NCI-H1930 (cell line): ENCODE results near the gene KDM4B.

Experiments
- DNase-seq, 2 experiments: peaks; one replicate each; lab custom pipeline; 2025; lab: John Stamatoyannopoulos, UW

Gene KDM4B

DNA sequence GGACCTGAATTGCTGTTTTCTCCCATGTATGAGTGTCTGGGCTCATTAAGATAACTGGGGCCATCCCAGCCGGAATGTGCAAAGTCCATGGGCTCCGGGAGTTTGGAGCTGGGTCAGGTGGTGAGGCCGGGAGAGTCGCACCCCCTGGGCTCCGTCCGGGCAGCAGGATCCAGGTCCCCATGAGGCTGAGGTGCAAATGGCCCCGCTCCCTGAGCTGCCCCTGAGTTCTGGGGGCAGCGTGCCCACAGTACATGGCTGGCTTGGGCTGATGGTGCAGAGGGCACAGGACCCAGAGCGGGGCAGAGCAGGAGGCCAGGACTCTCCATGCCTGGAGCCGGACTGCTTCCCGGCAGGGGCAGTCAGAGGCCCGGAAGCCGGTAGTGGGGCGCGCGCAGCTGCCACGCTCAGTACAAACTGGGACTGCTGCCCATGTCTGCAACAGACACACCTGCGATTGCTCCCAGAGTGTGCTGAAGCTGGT lies 136.0 kb downstream of the KDM4B start:
- DNase-seq, result no peak

- DNase-seq, result no peak
Observed at GRCh38 chr19:5106191-5106726, 137.3 kb downstream of the KDM4B start.

DNA sequence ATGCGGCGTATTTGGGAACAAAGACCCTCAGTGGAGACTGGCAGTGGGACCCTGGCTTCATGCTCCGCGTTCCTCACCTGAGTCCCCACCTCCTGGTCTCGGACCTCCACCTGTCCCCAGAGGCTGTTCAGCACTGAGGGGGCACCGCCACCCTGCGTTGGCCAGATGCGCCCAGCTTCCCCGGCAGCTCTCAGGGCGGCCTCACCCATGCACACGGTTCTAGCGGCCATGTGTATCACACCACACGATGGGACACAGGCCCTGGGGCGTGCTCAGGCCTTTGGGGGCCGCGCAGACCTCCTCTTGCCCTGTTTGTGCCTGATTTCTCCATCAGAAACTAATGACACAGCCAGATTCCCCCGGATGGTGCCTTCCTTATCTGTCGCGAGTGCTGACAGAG lies 138.1 kb downstream of the KDM4B start:
- no peak for DNase-seq

DNA sequence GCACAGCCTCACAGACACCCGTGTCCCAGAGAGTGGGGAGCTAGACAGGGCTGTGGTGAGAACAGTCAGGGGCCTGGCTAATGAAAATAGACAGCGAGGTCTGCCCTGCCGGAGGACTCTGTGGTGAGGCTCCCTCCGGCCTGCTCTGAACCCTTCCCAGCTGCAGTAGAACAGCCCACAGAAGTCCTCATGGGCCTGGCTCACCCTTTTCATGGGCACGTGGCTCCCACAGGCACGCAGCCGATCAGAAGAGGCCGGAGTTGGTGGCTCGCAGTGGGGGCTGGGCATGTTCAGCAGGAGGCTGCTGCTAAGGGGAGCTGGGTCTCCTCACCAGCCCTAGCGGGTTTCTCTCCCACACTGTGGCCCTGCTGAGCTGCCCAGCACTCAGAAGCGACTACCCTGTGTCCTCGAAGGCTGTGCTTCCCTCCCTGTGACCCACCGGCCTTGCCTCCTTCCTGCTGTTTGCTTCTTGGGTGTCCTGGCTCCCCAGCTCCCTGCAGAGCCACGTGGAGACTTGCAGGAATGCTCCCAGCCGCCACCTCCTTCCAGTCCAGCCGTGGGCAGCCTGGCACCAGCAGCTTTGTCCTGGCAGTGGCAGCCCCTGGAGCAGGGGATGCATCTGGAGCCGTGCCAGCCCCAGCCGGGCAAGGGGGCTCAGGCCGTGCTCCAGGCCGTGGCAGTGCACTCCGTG lies 138.7 kb downstream of the KDM4B start:
- no peak for DNase-seq

- no peak for DNase-seq
Observed at GRCh38 chr19:5108123-5108596, 139.2 kb downstream of the KDM4B start.

DNA sequence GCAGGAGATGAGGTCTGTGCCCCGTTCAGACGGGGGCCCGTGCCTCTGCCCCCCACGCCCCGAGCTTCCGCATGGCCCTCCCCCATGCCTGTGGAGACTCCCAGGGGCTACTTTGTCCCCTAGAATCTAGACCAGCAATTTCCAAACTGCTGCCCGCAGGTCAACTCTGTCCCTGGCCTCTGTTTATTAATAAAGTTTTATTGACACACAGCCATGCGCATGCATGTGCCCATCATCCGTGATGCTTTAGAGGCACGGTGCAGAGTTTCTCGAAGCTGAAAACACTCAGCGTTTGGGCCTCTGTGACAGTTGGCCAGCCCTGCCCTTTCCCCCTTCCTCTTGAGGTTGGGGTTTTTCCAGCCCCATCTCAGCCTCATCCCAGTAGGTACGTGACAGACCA lies 140.0 kb downstream of the KDM4B start:
- DNase-seq, result no peak

- no peak for DNase-seq
Observed at GRCh38 chr19:5109560-5109959, 140.6 kb downstream of the KDM4B start.

GRCh38 chr19:5110546-5110945 lies 141.6 kb downstream of the KDM4B start:
- no peak for DNase-seq

GRCh38 chr19:5111051-5111450 lies 142.1 kb downstream of the KDM4B start:
- no peak for DNase-seq

- no peak for DNase-seq
Observed at GRCh38 chr19:5112175-5112574, 143.3 kb downstream of the KDM4B start.

GRCh38 chr19:5112681-5113575 lies 144.0 kb downstream of the KDM4B start:
- no peak for DNase-seq

DNA sequence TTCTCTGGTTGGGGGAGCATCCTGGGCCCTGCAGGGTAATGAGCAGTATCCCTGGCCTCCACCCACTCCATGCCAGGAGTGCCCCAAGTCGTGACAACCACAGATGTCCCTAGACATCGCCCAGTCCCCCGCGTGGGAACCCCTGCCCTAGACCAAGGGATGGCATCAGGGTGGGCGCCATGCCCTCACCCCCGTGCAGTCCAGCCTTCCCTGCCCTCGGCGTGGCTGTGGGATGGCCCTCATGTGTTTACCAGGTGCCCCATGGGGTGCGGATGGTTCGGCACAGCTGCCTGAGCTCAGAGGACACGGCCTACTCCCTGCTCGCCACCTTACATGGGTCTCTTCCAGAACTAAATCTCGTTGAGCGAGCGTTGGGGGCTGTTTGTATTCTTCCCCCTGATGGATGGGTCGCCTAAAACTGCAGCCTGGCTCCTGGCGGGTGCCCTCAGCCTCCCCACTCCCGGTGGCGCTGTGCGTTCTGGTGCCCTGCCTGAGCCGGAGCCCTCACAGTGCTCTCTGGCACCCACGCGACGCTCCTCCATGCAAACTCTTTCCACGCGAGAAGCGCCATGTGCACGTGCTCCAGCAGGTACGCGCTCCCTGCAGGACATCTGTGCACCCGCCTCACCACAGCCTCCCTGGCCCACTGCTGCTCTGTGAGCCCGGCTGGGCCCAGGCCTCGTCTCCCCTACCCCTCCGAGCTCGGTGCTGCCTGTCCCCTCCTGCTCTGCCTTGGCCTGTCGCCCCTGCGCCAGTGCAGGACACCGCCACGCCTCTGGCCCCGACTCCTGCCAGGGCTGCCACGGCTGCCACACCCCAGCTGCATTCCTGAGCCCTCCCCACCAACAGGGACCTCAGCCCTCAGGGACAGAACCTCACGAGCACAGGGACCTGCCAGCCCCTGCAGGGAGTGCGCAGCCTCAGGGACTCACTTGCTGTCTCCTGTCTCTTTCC lies 145.0 kb downstream of the KDM4B start:
- DNase-seq, result no peak

- no peak for DNase-seq
Observed at GRCh38 chr19:5114727-5115126, 145.8 kb downstream of the KDM4B start.

DNA sequence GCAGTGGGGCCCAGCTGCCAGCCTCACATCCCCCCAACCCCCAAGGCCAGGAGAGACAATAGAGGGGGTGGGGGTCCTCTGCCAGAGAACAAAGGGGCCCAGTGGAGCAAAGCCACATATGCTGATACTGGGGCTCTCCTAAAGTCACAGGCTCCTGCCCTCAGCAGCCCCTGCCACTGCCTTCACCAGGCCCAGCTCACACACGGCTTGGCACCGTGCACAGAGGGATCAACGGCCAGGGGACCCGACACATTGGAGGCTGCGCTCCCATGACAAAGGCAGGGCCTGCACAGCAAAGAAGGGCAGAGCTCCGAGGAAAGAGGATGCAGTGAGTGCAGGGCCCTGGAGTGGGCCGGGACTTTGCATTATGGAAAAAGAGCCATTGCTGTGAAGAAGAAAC lies 146.4 kb downstream of the KDM4B start:
- DNase-seq, result no peak

DNA sequence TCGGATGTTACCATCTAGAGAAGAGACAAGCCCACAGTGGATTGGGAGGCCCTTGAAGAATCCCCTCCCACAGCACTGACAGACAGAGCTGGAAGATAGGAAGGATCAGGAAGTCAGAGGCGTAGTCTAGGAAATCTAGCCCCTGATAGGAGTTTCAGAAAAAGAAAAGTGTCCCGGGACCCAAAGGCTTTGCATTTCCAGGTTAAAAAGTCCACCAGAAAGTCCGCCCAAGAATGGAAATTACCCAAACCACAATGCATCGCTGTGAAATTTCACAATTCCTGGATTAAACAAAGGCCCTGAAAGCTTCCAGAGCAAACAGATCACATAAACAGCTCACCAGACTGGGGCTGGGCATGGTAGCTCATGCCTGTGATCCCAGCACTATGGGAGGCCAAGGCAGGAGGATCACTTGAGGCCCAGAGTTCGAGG lies 146.9 kb downstream of the KDM4B start:
- no peak for DNase-seq

GRCh38 chr19:5116292-5116691 lies 147.4 kb downstream of the KDM4B start:
- no peak for DNase-seq

DNA sequence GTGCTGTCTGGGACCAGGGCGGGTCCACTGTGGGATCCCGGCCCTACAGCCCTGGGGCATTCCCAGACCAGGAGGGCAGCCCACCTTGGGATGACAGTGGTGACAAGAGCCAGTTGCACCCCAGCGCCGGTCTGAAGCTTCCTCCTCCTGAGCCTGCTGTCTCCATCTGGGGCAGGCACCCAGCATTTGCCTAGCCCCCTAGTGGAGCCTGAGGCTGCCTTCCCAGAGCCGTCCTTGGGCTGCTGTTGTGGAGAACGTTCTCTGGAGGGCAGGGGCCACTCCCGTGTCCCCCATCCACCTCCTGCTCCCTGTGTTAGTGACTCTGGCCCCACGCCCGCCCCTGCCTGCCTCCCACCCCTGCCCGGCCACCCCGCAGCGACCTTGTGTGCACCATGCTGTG lies 148.5 kb downstream of the KDM4B start:
- no peak for DNase-seq

GRCh38 chr19:5118026-5118425 lies 149.1 kb downstream of the KDM4B start:
- no peak for DNase-seq

GRCh38 chr19:5119297-5119998 lies 150.5 kb downstream of the KDM4B start:
- DNase-seq, result no peak

DNA sequence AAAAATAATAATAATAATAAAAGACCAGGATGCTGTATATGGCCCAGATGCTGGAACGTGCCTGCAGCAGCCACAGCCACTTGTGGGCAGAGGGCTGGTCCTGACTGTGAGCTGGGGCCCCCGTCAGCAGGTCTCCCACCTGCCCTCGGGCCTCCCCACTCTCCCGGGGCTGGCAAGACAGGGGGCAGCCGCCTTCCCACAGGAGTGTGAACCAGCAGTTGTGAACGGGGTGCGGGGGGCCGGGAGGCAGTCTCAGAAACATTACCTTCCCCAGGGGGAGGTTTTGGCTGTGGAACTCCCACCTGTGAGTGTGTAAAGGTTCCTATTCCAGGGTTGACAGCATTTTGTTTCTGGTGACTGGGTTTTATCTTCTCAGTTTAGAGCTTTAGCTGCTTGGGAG lies 151.4 kb downstream of the KDM4B start:
- no peak for DNase-seq

- DNase-seq, result no peak
Observed at GRCh38 chr19:5120833-5121232, 151.9 kb downstream of the KDM4B start.
